Retinal pigment epithelial cell (primary cell): ENCODE measurements around the gene NUP98.

ENCODE experiments used
- DNase-seq: peaks from one replicate; pipeline ENCODE4 v3.0.0-alpha.2; 2010; ENCODE audit warnings: low read depth
- H3K4me3 ChIP-seq: 2 replicates; pipeline ENCODE4 v1.5.1; 2011; ENCODE audit warnings: mild to moderate bottlenecking, low read length, control low read depth, moderate library complexity
- TF ChIP-seq, protein P1 (sequence below): conservative IDR thresholded peaks from 2 replicates; pipeline ENCODE4 v1.5.1; 2011; ENCODE audit warnings: low read depth, low read length, control low read depth, inconsistent platforms

NUP98 gene

DNA sequence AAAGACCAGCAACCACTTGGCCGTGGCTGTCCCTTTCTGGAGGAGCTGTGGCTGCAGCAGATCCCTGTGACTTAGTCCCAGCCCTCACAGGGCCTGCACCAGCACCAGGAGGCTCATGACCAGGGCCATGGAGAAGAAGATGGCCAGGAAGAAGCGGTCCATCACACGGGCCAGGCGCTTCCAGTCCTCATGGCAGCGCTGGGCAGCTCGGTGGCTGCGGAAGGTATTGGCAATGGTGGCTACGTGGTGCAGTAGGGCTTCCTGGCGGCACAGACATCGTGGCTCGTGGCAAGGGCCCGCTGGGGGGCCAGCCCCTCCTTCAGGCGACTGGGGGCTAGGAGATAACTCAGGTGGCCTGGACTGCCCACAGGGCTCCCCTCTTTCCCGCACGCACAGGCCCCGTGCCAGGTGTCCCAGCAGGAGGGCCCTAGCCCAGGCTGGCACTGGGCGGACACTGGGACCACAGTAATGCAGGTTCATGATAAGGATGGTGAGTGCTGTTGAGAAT, 131.3 kb downstream of the NUP98 start:
- no peak overlapping the region for H3K4me3 ChIP-seq
- DNase-seq: no peak
- TF ChIP-seq, protein P1, sequence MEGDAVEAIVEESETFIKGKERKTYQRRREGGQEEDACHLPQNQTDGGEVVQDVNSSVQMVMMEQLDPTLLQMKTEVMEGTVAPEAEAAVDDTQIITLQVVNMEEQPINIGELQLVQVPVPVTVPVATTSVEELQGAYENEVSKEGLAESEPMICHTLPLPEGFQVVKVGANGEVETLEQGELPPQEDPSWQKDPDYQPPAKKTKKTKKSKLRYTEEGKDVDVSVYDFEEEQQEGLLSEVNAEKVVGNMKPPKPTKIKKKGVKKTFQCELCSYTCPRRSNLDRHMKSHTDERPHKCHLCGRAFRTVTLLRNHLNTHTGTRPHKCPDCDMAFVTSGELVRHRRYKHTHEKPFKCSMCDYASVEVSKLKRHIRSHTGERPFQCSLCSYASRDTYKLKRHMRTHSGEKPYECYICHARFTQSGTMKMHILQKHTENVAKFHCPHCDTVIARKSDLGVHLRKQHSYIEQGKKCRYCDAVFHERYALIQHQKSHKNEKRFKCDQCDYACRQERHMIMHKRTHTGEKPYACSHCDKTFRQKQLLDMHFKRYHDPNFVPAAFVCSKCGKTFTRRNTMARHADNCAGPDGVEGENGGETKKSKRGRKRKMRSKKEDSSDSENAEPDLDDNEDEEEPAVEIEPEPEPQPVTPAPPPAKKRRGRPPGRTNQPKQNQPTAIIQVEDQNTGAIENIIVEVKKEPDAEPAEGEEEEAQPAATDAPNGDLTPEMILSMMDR: no peak

DNA sequence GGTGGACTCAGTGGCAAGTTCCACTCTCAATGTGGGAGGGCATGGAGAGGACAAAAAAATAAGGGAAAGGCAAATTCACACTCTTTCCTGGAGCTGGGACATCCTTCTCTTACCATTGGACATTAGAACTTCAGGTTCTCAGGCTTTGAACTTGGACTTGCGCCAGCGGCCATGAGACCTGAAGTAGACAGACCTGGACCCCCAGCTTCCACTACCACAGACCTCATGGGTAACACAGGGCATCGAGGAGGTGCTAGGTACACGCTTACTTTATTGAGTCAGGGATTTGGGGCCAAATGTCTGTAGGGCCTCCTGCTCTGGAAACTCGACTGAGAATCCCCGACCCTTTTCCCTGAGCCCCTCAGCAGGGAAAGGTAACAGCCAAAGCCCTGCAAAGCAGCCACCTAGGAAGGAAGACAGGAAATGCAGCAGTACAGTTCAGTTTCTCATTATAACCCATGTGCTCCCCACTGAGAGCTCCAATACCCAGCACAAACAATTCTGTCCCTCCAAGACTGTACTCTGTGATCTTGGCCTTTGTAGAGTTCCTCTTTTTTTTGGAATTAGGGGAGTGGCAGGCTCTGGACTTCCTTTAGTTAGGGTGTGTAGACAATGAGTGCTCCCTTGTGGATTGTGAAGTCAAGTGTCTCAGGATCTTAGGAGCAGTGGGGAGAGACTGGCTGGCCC, 131.9 kb downstream of the NUP98 start:
- TF ChIP-seq, protein P1: no peak
- DNase-seq: no peak
- H3K4me3 ChIP-seq: no peak overlapping the region

DNA sequence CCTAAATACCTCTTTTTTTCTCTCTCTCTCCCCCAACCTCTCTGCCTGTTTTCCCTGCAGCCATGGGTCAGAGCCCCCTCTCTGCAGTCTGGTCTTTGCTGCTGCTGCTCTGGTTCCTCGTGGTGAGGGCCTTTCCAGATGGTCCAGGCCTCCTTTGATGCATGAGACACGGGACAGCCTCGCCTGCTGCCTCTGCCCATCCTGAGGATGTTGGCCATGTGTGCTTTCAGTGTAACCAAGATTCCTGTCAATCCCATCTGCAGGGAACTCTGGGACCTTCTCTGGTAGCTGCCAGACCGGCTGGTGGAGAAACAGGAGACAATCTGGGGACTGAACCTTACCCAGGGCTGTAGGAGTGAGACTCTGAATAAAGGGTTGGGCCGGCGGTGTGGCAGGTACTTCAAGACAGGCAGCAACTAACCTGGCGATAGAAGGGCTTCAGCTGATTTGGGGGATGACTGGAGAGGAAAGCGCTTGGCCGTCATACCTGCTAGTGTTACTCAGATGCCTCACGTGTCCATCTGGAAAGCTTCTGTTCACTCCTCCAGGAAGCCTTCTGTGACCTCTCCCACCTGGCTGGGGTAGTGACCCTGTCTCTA, 133.2 kb downstream of the NUP98 start:
- no peak overlapping the region for H3K4me3 ChIP-seq
- DNase-seq: no peak
- TF ChIP-seq, protein P1: no peak

DNA sequence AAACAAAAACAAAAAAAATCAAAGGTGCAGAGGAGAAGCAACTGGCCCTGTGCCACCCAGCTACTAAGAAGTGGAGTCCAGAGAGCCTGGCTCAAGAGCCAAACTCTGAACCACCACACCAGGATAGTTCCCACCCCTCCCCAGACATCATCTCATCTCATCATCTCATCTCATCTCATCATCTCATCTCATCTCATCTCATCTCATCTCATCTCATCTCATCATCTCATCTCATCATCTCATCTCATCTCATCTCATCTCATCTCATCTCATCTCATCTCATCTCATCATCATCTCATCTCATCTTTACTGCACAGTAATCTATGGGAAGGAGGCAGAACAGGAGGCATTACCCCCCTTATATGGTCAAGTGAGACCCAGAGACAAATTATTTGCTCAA, 134.5 kb downstream of the NUP98 start:
- TF ChIP-seq, protein P1: no peak
- no peak overlapping the region for H3K4me3 ChIP-seq
- no peak for DNase-seq

DNA sequence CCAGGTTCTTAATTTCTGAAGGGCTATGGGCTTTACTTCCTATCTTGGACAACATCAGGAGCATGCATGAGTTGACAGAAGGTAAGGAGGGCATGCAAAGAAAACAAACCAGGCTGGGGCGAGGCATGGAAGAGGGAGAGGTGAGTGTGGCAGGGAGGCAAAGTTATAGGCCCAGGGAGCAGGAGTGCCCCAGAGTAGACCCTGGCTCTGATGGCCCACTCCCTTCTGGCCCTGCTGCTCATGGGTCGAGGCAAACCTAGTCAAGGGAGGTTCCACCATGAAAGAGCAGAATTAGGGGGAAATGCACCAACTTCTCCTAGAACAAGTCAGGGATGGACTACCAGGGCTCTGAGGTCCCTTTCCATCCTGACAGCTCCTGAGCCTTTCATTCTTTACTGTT, 136.4 kb downstream of the NUP98 start:
- DNase-seq: no peak
- H3K4me3 ChIP-seq: no peak overlapping the region
- TF ChIP-seq, protein P1: no peak

DNA sequence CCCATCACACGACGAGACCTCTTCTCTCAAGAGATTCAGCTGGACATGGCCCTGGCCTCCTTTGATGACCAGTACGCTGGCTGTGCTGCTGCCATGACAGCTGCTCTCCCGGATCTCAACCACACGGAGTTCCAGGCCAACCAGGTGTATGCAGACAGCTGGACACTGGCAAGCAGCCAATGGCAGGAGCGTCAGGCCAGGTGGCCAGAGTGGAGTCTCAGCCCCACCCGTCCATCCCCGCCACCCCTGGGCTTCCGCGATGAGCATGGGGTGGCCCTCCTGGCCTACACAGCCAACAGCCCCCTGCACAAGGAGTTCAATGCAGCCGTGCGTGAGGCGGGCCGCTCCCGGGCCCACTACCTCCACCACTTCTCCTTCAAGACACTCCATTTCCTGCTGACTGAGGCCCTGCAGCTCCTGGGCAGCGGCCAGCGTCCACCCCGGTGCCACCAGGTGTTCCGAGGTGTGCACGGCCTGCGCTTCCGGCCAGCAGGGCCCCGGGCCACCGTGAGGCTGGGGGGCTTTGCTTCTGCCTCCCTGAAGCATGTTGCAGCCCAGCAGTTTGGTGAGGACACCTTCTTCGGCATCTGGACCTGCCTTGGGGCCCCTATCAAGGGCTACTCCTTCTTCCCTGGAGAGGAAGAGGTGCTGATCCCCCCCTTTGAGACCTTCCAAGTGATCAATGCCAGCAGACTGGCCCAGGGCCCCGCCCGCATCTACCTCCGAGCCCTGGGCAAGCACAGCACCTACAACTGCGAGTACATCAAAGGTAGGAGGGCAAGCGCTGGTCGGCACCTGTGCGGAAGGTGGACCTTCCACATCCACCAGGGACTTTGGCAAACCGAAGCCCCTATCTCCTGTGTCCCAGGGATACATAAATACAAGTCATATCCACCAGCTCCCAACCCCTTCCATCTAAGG, 137.5 kb downstream of the NUP98 start:
- no peak overlapping the region for H3K4me3 ChIP-seq
- no peak for DNase-seq
- TF ChIP-seq, protein P1: no peak
